ENCODE results near the gene C14orf39.

C14orf39 gene

GRCh38 chr14:60514378-60514740 is 28.5 kb upstream of the C14orf39 start:
- ATAC-seq (ENCODE audit: low read depth) (no peak), DNase-seq (ENCODE audit: low spot score) (no peak)
- no peak for TF ChIP-seq CTCF (IDR thresholded peaks at IDR 0.05; ENCODE audit: poor library complexity, severe bottlenecking)
- Histone ChIP-seq H3K27ac (ENCODE audit: poor library complexity, severe bottlenecking) (no peak overlapping the region), H3K4me1 (ENCODE audit: insufficient read depth, poor library complexity, severe bottlenecking) (no peaks in the 10 kb centered on the region), H3K9me3 (ENCODE audit: severe bottlenecking) (no peaks in the 10 kb centered on the region), H3K4me3 (ENCODE audit: severe bottlenecking) (peak overlapping the region; percentile 23), H3K36me3 (ENCODE audit: low read depth) (no peaks in the 10 kb centered on the region), H3K27me3 (ENCODE audit: insufficient read depth, poor library complexity, severe bottlenecking) (peaks cover 95% of the 10 kb centered on the region)

- no peaks in the 10 kb centered on the region for H3K4me1 ChIP-seq (ENCODE audit: insufficient read depth, poor library complexity, severe bottlenecking)
- H3K36me3 ChIP-seq (ENCODE audit: low read depth) = no peaks in the 10 kb centered on the region
- H3K9me3 ChIP-seq (ENCODE audit: severe bottlenecking) = no peaks in the 10 kb centered on the region
- no peak overlapping the region for H3K27ac ChIP-seq (ENCODE audit: poor library complexity, severe bottlenecking)
- no peak overlapping the region for H3K4me3 ChIP-seq (ENCODE audit: severe bottlenecking)
- no peak for TF ChIP-seq CTCF (IDR thresholded peaks at IDR 0.05; ENCODE audit: poor library complexity, severe bottlenecking)
- ATAC-seq (ENCODE audit: low read depth) (no peak), DNase-seq (ENCODE audit: low spot score) (no peak)
- peaks cover 97% of the 10 kb centered on the region for H3K27me3 ChIP-seq (ENCODE audit: insufficient read depth, poor library complexity, severe bottlenecking)
Observed at GRCh38 chr14:60512973-60513571, 27.2 kb upstream of the C14orf39 start.

GRCh38 chr14:60512126-60512525 is 26.3 kb upstream of the C14orf39 start:
- ATAC-seq (ENCODE audit: low read depth) (no peak), DNase-seq (ENCODE audit: low spot score) (no peak)
- Histone ChIP-seq H3K4me3 (ENCODE audit: severe bottlenecking) (no peak overlapping the region), H3K9me3 (ENCODE audit: severe bottlenecking) (no peaks in the 10 kb centered on the region), H3K27me3 (ENCODE audit: insufficient read depth, poor library complexity, severe bottlenecking) (peaks cover 99% of the 10 kb centered on the region), H3K4me1 (ENCODE audit: insufficient read depth, poor library complexity, severe bottlenecking) (no peaks in the 10 kb centered on the region), H3K36me3 (ENCODE audit: low read depth) (no peaks in the 10 kb centered on the region), H3K27ac (ENCODE audit: poor library complexity, severe bottlenecking) (no peak overlapping the region)
- TF ChIP-seq CTCF (IDR thresholded peaks at IDR 0.05; ENCODE audit: poor library complexity, severe bottlenecking) = no peak

GRCh38 chr14:60510951-60511599 is 25.2 kb upstream of the C14orf39 start:
- H3K27me3 ChIP-seq (ENCODE audit: insufficient read depth, poor library complexity, severe bottlenecking) = peaks cover 99% of the 10 kb centered on the region
- no peak overlapping the region for H3K27ac ChIP-seq (ENCODE audit: poor library complexity, severe bottlenecking)
- no peaks in the 10 kb centered on the region for H3K36me3 ChIP-seq (ENCODE audit: low read depth)
- H3K9me3 ChIP-seq (ENCODE audit: severe bottlenecking) = no peaks in the 10 kb centered on the region
- ATAC-seq (ENCODE audit: low read depth) (no peak), DNase-seq (ENCODE audit: low spot score) (no peak)
- H3K4me3 ChIP-seq (ENCODE audit: severe bottlenecking) = no peak overlapping the region
- TF ChIP-seq CTCF (IDR thresholded peaks at IDR 0.05; ENCODE audit: poor library complexity, severe bottlenecking) = no peak
- H3K4me1 ChIP-seq (ENCODE audit: insufficient read depth, poor library complexity, severe bottlenecking) = no peaks in the 10 kb centered on the region
